ENCODE measurements around the gene CELF1. TPM values are rescaled to one million over a fixed set of nuclear protein-coding genes. Genes with fewer than 3 reads are reported as not detected.
A peak's percentile ranks its signal among the peaks of the same experiment; 100 is the strongest.

The CELF1 gene
- total RNA-seq, 1 donor from 2014 or later = 57.9 TPM

DNA sequence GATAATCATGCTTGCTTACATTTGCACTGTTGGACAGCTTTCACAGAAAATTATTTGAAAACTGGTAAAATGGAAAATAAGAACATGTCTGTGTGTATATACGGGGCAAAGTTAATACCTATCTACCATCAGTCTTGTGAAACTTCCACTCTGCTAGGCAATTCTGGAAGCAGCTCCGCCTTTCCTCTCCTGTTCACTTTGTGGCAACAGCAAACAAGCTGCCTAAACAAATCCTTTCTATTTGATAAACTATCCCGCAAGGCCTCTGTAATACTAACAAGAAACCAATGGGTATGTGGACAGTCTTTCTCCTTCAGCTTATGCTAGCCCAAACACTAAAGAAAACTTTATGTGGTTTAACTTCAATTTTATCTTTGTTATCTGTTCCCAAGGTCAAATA, 64.8 kb downstream of the CELF1 start:
- no peak for DNase-seq (ENCODE audit: low read depth in 2 of 2)

DNA sequence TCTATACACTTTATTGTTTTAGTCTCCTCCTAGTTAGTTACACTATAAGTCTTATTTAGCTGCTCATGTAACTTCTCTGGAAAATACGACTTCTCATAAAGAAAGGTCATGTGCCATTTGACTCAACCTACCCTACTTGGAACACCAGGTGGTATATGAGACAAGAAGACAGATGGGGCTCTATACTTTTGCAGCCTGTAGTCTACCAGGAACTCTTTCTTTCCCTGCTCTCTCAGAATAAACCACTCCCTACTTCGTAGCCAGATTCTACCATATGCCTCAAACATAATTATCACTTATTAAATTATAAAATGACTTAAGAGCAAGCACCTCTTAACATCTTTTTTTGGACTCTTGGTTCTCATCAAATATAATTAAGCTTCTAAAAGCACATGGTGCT, 65.5 kb downstream of the CELF1 start:
- DNase-seq (ENCODE audit: low read depth in 2 of 2) = no peak

DNA sequence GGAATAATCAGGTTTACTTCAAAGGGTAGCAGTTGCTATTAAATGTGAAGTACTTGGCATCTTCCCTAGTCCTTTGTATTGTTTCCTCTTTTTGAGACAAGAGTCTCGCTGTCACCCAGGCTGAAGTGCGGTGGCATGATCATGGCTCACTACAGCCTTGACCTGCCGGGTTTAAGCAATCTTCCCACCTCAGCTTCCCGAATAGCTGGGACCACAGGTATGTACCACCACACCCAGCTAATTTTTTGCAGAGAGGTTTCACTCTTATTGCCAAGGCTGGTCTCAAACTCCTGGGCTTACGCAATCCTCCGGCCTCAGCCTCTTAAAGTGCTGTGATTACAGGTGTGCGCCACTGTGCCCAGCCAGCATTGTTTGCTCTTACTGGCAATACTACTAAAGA, 67.8 kb downstream of the CELF1 start:
- no peak for DNase-seq (ENCODE audit: low read depth in 2 of 2)

DNA sequence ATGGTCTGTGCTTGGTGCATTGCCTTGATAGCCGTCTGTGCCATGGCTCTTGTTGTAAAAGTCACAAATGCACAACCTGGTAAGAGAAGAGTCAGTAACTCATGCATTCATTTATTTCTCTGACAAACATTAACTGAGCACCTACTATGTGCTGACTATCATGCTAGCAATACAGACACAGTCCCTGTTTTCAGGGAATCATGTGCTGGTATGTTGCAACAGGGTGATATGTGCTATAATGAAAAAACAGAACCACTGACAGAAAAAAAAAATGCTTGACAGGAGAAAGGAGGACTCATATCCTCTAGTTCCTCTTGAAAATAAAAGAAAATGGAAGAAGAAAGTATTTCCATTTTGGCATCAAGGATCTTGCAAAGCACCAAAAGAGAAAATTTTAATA, 69.5 kb downstream of the CELF1 start:
- no peak for DNase-seq (ENCODE audit: low read depth in 2 of 2)

DNA sequence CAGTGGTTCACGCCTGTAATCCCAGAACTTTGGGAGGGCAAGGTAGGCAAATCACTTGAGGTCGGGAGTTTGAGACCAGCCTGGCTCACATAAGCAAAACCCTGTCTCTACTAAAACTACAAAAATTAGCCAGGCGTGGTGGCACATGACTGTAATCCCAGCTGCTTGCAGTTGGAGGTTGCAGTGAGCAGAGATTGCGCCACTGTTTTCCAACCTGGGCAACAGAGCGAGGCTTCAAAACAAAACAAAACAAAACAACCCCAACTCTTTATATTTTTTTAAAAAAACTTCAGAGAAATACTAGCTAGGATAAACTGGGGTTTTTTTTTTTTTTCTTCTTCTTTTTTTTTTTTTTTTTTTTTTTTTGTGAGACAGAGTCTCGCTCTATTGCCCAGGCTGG, 72.2 kb downstream of the CELF1 start:
- no peak for DNase-seq (ENCODE audit: low read depth in 2 of 2)

DNA sequence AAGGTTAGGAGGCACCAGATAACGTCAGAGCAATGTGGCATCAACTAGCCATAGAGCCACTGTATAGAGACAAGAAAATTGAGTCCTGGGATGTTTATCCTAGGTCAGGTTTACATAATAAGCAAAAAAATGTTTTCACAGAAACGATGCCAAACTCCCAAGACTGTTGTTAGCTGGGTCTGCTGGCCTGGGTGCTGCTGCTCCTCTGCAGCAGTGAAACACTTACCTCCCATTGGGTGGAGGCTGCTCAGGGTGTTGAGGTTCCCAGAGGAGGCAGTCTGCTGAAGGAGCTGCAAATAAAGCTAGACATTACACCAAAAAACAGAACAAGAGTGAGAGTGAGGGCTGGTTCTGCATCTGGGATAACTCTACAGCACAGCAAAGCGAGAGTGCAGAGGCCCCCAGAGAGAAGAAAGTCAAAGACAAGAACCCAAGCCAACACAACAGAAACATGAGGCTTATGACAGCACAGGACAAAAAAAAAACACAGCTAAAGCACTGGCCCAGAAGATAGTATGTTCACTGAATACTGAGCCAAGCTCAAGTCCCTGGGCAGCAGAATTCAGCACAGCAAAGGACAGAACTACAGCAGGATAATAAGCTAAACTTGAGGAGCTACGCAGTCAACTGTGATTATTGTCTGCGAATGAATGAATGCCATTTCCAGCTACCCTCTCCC, 74.1 kb downstream of the CELF1 start:
- no peak for DNase-seq (ENCODE audit: low read depth in 2 of 2)

- no peak for DNase-seq (ENCODE audit: low read depth in 2 of 2)
Observed at GRCh38 chr11:47477753-47478152, 75.2 kb downstream of the CELF1 start.

DNA sequence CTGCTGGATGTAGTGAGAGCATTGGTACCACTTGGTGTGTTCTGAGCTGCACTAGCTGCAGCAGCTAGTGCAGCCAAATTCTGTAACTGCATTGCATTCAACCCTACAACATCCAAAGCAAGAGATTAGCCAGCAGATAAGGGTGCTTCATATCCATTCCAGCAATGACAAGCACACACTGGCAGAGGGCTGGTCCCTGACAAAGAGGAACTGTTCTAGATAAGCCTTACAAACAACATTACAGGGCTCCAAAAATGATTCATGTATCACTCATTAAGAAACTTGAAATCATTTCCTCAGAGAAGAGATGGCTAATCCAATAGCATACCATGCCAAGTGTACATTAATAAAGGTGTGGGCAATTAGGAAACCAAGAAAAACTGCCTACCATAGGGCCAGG, 75.6 kb downstream of the CELF1 start:
- peak in 1 of 2 donors; percentile 52 for DNase-seq (ENCODE audit: low read depth in 2 of 2)

DNA sequence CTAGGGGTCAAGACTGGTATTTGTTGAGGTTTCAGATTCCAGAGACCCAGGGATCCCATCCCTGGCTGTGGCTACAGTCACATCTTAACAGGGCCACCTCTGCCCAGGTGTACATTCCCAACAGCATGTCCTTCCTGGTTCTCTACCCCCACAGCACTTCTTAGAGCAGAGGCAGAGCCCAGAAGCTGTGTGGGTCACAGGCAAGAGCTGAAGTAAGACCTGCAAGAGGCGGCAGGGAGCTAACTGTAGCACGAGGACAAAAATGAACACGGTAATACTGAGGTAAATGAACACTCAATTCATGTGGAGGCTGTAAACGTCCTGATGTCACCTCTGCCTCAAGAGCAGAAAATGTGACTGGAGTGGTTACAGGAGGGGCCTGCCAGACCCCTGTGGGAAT, 82.3 kb downstream of the CELF1 start:
- no peak for DNase-seq (ENCODE audit: low read depth in 2 of 2)

DNA sequence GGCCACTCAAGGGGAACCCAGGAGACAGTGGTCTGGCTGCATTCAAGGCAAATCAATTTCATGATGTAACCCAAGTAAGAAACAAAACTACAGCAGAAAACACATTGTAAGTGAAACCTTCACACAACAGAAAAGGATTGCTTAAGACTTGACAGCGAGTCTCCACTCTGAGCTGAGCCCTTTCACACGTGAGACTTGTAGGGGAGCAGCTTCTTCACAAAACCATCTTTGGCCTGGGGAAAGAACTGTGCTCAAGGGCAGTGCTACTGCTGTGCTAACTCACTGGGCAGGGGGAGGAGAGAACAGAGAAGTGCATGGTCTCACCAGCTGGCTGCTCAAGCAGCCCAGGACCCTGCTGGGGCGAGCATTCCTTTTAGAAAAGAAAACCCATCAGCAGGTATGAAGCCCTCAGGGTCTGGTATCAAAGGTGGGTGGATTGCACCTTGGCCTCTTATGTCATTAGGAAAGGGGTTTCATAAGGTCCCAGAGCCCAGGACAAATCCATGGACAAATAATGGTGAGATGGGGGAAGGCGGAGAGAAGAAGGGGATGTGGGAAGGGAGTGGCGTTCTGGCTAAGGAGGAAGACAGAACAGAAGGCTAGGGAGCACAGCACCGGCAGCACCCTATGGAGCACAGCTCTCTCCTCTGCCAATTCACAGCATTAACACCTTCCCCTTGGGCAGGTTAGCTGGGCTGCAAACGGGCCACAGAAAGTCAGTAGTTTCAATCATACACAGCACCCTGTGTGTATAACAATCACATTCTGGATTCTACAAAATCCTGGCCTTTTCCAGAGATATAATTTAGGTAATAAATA, 83.4 kb downstream of the CELF1 start:
- DNase-seq (ENCODE audit: low read depth in 2 of 2) = no peak

DNA sequence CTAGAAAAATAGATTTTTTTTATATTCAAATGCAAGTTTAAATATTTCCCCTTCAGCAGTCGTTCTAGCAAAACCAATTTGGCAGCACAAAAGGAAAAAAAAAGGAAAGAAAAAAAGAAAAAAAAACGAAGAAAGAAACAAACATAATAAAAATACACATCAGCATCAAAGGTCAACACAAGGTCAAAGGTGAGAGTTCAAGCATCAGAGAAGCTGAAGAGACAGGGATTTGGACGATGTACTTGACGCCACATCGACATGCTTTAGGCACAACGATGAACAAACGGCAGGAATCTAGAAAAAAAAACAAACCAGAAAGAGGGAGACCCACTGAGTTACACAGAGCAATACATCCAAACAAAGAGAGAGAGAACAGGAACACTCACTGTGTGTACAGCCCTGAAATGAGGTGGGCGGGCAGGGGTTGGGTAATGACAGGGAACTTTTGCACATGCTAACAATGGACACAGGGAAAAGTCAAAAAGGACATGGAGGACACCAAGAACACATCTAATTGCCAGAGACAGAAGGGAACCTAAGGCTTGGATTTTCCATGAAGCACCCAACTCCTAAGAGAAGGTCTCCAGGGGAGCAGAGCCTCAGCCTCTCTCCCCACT, 84.2 kb downstream of the CELF1 start:
- no peak for DNase-seq (ENCODE audit: low read depth in 2 of 2)

DNA sequence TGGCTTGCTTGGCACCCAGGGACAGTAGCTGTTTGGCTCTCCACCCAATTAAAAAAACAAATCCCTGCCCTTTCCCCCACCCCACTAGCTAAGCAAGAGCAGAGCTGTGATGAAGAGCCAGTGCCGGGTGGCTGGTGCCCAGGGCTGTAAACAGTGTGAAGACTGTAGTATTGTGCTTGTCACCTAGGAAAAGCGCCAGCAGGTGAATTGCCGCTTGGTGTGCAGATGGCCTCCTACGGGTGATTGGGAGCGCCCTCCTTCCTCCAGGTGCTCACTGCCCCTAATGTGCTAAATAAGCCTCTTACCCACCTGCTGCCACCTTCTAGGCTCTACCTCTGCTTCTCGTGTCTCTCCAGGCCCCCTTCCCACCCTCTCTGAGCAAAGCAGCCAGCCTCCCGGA, 85.6 kb downstream of the CELF1 start:
- DNase-seq (ENCODE audit: low read depth in 2 of 2) = no peak

- peak; percentile 68 to 80 for DNase-seq (ENCODE audit: low read depth in 2 of 2)
Observed at GRCh38 chr11:47466701-47467250, 86.2 kb downstream of the CELF1 start.

DNA sequence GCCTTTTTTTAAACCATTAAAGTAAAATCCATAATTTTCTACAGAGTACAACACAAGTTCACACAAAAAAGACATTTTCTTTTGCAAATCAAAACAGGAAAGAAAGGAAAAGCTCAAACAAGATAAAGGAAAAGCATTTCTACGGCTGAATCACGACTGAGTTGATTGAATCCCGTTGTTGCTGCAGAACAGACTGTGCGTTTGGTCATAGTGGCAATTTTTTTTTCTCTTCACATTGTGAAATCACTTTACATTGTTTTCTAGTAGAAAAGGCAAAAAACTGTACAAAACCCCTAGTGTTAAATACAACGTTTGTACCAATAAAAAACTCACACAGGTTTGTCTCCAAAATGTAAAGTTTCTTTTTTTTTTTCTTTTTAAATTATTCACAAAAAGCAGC, 86.7 kb downstream of the CELF1 start:
- peak; percentile 65 to 81 for DNase-seq (ENCODE audit: low read depth in 2 of 2)

DNA sequence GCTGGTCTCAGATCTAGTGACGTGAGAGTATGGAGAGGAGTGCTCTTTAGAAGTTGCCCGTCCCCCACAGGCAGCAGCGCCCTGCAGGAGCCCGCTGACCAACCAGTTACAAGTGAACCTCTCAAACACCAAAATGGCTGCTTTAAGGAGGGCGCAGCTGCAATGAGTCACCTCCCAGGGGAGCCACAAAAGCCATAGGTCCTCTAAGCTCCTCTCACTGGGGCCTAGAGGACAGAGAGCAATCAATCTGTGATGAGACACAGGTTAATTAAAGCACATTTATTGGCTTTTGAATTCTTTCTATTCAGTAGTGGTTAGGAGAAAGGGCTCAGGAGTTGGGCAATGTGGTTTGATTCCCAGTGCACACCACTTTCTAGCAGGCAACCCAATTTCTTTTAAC, 88.4 kb downstream of the CELF1 start:
- DNase-seq (ENCODE audit: low read depth in 2 of 2) = no peak

DNA sequence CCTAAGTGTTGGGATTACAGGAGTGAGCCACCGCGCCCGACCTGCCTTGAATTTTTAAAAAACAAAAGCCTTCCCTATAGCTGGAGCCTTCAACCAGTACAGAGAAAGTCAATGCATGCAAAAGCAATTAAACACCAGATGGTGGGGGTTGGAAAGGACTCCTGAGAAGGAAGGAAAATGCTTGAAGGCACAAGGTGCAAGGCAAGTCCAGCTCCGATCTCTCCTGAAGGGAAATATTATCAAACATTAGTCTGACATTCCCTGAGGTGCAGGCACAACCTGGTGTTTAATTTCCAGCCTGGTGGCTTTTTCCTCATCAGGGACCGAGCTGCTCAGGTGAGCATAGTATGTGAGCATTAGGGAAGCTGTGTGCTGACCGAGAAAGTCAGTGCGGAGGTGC, 91.1 kb downstream of the CELF1 start:
- no peak for DNase-seq (ENCODE audit: low read depth in 2 of 2)

DNA sequence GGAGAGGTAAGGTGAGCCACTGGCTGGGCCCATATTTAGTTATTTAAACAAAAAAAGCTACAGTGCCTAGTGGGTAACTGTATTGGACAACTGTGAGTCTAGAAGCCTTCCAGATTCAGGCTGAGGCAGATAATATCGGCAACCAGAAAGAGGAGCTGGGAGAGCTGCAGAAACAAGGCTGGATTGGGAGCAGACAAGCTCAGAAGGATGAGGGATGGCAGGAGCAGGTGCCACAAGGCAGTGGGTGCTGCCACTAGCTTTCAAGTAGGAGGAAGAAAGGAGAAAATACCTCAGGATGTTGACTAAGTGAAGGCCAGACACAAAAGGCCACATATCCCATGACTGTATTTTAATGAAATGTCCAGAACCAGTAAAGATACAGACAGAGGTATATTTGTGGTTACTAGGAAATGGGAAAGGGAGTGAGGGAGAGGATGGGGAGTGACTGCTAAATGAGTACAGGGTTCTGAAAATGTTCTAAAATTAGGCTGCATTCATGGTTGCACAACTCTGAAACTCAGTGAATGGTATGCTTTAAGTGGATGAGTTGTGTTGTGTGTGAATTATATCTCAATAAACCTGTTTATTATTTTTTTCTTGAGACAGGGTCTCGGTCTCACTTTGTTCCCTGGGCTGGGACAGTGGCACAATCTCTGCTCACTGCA, 92.2 kb downstream of the CELF1 start:
- no peak for DNase-seq (ENCODE audit: low read depth in 2 of 2)

DNA sequence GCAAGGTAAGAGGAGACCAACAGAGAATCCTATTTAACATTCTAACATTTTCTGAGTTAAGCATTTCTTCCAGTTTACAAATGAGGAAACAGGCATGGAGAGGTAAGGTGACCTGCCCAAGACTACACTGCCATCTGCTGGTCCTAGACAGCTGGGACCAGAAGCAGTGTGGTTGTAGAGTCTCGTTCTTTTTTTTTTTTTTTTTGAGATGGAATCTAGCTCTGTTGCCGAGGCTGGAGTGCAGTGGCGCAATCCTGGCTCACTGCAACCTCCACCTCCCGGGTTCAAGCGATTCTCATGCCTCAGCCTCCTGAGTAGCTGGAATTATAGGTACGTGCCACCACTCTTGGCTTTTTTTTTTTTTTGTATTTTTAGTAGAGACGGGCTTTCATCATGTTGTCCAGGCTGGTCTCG, 98.7 kb downstream of the CELF1 start:
- peak; percentile 81 to 85 for DNase-seq (ENCODE audit: low read depth in 2 of 2)

GRCh38 chr11:47453365-47453764, 99.6 kb downstream of the CELF1 start:
- DNase-seq (ENCODE audit: low read depth in 2 of 2) = no peak

GRCh38 chr11:47451990-47452389, 100.9 kb downstream of the CELF1 start:
- DNase-seq (ENCODE audit: low read depth in 2 of 2) = no peak

DNA sequence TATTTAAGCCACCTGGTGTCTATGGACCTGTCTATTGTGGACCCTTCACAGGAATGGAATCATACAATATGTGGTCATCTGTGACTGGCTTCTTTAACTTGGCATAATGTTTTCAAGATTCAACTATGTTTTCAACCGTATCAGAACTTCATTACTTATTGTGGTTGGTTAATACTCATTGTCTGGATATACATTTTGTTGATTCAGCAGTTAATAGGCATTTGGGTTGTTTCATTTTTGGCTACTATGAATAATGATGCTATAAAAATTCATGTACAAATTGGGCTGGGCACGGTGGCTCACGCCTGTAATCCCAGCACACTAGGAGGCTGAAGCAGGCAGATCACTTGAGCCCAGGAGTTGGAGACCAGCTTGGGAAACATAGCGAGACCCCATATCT, 101.5 kb downstream of the CELF1 start:
- DNase-seq (ENCODE audit: low read depth in 2 of 2) = no peak

DNA sequence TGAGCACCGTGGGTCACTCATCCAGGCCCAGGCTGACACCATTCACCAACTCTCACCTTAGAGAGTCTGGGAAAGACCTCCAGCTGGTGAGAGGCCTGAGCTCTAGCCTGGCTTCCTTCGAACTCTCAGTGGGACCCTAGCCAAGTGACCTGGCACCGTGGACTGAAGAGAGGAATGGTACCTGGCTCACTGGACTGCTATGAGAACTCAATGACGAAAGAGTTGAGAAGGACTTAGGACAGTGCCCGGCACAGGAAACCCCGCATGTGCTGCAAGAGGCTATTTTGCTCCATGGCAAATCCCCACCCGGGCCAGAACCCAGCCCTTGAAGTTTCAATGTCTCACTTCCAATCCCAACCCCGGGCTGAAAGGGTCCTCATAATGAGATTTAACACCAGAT, 103.4 kb downstream of the CELF1 start:
- DNase-seq (ENCODE audit: low read depth in 2 of 2) = no peak
